ENCODE measurements around the gene TANGO6. TPM values are rescaled to one million over a fixed set of nuclear protein-coding genes. Genes with fewer than 3 reads are reported as not detected.

TANGO6 gene
- total and polyA plus RNA-seq, 10 of the 15 experiments (the other 5 are each of a cell fraction or from before 2014, with no cell fraction given) = 1.1 to 20.6 (median 11.0) TPM

DNA sequence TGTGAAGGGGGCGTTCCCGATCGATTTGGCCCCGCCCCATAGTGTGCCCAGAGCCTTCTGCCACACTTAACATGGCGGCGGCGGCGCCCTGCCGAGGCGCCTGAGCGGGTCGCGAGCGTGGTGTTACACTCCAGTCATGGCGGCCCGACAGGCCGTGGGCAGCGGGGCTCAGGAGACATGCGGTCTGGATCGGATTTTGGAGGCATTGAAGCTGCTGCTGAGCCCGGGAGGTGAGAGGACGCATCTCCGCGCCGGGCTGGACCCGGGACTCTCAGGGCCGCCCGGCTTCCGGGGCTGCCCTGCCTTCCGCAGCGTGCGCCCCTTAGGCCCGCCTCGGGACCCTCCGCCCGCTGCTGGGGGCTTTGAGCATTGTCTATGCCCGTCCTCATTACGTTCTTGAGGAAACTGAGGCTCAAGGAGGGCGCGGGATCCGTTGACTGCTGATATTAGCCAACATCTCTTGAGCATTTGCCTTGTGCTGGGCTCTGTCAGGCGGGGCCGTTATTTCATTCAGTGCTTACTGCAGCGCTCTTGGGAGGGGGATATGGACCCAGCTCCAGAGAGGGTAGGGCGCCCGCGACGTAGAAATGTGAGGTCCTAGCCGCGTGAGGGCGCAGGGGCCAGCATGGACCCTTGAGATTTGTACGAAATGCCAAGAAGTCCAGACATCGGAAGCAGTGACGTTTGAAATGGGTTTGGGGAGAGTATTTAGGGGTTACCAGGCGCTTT, at the start of gene TANGO6 (continued):
- TF ChIP-seq, protein P1, sequence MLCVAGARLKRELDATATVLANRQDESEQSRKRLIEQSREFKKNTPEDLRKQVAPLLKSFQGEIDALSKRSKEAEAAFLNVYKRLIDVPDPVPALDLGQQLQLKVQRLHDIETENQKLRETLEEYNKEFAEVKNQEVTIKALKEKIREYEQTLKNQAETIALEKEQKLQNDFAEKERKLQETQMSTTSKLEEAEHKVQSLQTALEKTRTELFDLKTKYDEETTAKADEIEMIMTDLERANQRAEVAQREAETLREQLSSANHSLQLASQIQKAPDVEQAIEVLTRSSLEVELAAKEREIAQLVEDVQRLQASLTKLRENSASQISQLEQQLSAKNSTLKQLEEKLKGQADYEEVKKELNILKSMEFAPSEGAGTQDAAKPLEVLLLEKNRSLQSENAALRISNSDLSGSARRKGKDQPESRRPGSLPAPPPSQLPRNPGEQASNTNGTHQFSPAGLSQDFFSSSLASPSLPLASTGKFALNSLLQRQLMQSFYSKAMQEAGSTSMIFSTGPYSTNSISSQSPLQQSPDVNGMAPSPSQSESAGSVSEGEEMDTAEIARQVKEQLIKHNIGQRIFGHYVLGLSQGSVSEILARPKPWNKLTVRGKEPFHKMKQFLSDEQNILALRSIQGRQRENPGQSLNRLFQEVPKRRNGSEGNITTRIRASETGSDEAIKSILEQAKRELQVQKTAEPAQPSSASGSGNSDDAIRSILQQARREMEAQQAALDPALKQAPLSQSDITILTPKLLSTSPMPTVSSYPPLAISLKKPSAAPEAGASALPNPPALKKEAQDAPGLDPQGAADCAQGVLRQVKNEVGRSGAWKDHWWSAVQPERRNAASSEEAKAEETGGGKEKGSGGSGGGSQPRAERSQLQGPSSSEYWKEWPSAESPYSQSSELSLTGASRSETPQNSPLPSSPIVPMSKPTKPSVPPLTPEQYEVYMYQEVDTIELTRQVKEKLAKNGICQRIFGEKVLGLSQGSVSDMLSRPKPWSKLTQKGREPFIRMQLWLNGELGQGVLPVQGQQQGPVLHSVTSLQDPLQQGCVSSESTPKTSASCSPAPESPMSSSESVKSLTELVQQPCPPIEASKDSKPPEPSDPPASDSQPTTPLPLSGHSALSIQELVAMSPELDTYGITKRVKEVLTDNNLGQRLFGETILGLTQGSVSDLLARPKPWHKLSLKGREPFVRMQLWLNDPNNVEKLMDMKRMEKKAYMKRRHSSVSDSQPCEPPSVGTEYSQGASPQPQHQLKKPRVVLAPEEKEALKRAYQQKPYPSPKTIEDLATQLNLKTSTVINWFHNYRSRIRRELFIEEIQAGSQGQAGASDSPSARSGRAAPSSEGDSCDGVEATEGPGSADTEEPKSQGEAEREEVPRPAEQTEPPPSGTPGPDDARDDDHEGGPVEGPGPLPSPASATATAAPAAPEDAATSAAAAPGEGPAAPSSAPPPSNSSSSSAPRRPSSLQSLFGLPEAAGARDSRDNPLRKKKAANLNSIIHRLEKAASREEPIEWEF (IDR thresholded peaks at IDR 0.05; ENCODE audit: insufficient replicate concordance, low read depth, low read length) = no peak
- TF ChIP-seq SUZ12 (IDR thresholded peaks at IDR 0.05; ENCODE audit: unreplicated experiment) (no peak), CHD4 (IDR thresholded peaks at IDR 0.05) (no peak), MYC (IDR thresholded peaks at IDR 0.05; ENCODE audit: insufficient read depth, insufficient read length, insufficient replicate concordance, low read length, severe bottlenecking) (no peak), MTA2 (IDR thresholded peaks at IDR 0.05; ENCODE audit: low read depth) (no peak), NFIC (IDR thresholded peaks at IDR 0.05; ENCODE audit: low read depth, low read length) (no peak), CREM (IDR thresholded peaks at IDR 0.05; ENCODE audit: low read depth) (peak; percentile 58), NR2F1 (conservative IDR thresholded peaks at IDR 0.05) (no peak; the same call in none of the 2 replicates), RAD51 (IDR thresholded peaks at IDR 0.05) (no peak), CBFB (IDR thresholded peaks at IDR 0.05; ENCODE audit: low read depth) (peak; percentile 17; the same call in 1 of the 2 replicates), WRNIP1 (IDR thresholded peaks at IDR 0.05; ENCODE audit: borderline replicate concordance, low read depth, low read length) (no peak), SRF (IDR thresholded peaks at IDR 0.05; ENCODE audit: low read depth in 2 of 2, low read length in 2 of 2) (no peak), ZNF274 (IDR thresholded peaks at IDR 0.05; ENCODE audit: insufficient read depth, insufficient read length) (no peak), KLF5 (IDR thresholded peaks at IDR 0.05; ENCODE audit: partially characterized antibody) (no peak), BHLHE40 (IDR thresholded peaks at IDR 0.05; ENCODE audit: borderline replicate concordance in 1 of 2, low read depth in 2 of 2, low read length in 1 of 2) (peak in 1 of 2 experiments; percentile 72; a peak in 2 of 4 replicates), MTA3 (IDR thresholded peaks at IDR 0.05; ENCODE audit: borderline replicate concordance, low read length) (no peak), KAT2A (conservative IDR thresholded peaks at IDR 0.05; ENCODE audit: control insufficient read depth, low read depth, low read length) (no peak), ZNF24 (IDR thresholded peaks at IDR 0.05) (no peak)
- TF ChIP-seq, protein P2, sequence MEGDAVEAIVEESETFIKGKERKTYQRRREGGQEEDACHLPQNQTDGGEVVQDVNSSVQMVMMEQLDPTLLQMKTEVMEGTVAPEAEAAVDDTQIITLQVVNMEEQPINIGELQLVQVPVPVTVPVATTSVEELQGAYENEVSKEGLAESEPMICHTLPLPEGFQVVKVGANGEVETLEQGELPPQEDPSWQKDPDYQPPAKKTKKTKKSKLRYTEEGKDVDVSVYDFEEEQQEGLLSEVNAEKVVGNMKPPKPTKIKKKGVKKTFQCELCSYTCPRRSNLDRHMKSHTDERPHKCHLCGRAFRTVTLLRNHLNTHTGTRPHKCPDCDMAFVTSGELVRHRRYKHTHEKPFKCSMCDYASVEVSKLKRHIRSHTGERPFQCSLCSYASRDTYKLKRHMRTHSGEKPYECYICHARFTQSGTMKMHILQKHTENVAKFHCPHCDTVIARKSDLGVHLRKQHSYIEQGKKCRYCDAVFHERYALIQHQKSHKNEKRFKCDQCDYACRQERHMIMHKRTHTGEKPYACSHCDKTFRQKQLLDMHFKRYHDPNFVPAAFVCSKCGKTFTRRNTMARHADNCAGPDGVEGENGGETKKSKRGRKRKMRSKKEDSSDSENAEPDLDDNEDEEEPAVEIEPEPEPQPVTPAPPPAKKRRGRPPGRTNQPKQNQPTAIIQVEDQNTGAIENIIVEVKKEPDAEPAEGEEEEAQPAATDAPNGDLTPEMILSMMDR (IDR thresholded peaks at IDR 0.05 in 2 of 3, conservative IDR thresholded peaks at IDR 0.05 in 1 of 3; ENCODE audit: control insufficient read depth in 2 of 3, extremely low read depth in 1 of 3, insufficient read depth in 1 of 3, low read depth in 3 of 3, low read length in 3 of 3) = peak; percentile 36 to 43 (median 38); a peak in 4 of 6 replicates
- TF ChIP-seq, protein P3, sequence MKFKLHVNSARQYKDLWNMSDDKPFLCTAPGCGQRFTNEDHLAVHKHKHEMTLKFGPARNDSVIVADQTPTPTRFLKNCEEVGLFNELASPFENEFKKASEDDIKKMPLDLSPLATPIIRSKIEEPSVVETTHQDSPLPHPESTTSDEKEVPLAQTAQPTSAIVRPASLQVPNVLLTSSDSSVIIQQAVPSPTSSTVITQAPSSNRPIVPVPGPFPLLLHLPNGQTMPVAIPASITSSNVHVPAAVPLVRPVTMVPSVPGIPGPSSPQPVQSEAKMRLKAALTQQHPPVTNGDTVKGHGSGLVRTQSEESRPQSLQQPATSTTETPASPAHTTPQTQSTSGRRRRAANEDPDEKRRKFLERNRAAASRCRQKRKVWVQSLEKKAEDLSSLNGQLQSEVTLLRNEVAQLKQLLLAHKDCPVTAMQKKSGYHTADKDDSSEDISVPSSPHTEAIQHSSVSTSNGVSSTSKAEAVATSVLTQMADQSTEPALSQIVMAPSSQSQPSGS (IDR thresholded peaks at IDR 0.05; ENCODE audit: low read length) = no peak
